Adrenal gland (tissue), 5 donors: Measurements from ENCODE around the gene MINAR1.

Source experiments
- POLR2A ChIP-seq, 2 donors: fragments of 450-650 bp; IDR thresholded peaks; one replicate each; pipeline ENCODE4 v1.6.1; 2017; ENCODE audit warnings: antibody characterized with exemption in 2 of 2, mild to moderate bottlenecking in 2 of 2, moderate library complexity in 1 of 2
- TF ChIP-seq, protein P1 (sequence below), 6 experiments: fragments of 450-650 bp in 4 of 6; fragments of 200-600 bp in 2 of 6; sonication (generic) in 1 of 6; IDR thresholded peaks; 1 replicate in 5 of 6; 2 replicates in 1 of 6; pipeline versions ENCODE4 v1.5.1 to v1.8.0; 2016 to 2021; ENCODE audit warnings: antibody characterized with exemption in 6 of 6, mild to moderate bottlenecking in 2 of 6, moderate library complexity in 1 of 6
- donor health status: DM: no; HTN: no; CAD: no.

DNA sequence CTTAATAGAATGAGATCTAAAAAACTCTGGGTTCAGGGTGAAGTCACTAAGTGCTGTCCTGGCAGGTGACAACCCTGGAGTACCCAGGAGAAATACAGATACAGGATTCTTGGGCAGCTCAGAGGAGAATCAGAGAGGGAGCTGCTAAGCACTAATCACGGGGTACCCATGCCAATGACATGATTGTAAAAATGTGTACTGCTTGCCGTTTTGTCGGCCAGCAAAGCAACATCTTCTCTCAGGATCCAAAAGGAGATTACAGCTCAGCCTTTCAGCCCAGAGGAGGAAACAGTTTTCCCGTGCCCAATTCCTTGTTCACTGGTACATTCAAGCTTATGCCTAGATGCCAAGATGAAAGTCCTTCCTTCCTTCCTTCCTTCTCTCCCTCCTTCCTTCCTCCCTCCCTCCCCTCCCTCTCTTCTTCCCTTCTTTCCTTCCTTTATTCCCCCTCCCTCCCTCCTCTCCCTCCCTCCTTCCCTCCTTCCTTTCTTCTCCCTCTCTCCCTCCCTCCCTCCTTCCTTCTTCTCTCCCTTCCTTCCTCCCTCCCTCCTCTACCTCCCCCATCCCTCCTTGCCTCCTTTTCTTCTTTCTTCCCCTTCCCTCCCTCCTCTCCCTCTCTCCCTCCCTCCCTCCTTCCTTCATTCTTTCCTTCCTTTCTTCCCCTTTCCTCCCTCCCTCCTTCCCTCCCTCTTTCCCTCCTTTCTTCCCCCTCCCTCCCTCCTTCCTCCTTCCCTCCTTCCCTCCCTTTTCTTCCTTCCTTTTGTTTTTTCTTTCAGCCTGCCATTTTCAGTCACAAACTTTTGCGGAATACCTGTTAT, 4.1 kb upstream of the MINAR1 start:
- TF ChIP-seq, protein P1, sequence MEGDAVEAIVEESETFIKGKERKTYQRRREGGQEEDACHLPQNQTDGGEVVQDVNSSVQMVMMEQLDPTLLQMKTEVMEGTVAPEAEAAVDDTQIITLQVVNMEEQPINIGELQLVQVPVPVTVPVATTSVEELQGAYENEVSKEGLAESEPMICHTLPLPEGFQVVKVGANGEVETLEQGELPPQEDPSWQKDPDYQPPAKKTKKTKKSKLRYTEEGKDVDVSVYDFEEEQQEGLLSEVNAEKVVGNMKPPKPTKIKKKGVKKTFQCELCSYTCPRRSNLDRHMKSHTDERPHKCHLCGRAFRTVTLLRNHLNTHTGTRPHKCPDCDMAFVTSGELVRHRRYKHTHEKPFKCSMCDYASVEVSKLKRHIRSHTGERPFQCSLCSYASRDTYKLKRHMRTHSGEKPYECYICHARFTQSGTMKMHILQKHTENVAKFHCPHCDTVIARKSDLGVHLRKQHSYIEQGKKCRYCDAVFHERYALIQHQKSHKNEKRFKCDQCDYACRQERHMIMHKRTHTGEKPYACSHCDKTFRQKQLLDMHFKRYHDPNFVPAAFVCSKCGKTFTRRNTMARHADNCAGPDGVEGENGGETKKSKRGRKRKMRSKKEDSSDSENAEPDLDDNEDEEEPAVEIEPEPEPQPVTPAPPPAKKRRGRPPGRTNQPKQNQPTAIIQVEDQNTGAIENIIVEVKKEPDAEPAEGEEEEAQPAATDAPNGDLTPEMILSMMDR (IDR thresholded peaks at IDR 0.05) = no peak
- TF ChIP-seq POLR2A (IDR thresholded peaks at IDR 0.05) = no peak
